GM10266 (cell line): ENCODE measurements around the gene CRYBB3.

Source experiments
- DNase-seq: peaks from one replicate; pipeline ENCODE4 v3.0.0; 2012; ENCODE audit errors: extremely low spot score
- TF ChIP-seq, protein P1 (sequence below): IDR thresholded peaks from 2 replicates; pipeline ENCODE4 v1.5.1; 2012; ENCODE audit warnings: mild to moderate bottlenecking, low read depth; ENCODE audit not compliant: control insufficient read depth, insufficient read depth; ENCODE audit errors: missing control alignments

The CRYBB3 gene

GRCh38 chr22:25161017-25161915 lies 38.4 kb upstream of the CRYBB3 start:
- TF ChIP-seq, protein P1, sequence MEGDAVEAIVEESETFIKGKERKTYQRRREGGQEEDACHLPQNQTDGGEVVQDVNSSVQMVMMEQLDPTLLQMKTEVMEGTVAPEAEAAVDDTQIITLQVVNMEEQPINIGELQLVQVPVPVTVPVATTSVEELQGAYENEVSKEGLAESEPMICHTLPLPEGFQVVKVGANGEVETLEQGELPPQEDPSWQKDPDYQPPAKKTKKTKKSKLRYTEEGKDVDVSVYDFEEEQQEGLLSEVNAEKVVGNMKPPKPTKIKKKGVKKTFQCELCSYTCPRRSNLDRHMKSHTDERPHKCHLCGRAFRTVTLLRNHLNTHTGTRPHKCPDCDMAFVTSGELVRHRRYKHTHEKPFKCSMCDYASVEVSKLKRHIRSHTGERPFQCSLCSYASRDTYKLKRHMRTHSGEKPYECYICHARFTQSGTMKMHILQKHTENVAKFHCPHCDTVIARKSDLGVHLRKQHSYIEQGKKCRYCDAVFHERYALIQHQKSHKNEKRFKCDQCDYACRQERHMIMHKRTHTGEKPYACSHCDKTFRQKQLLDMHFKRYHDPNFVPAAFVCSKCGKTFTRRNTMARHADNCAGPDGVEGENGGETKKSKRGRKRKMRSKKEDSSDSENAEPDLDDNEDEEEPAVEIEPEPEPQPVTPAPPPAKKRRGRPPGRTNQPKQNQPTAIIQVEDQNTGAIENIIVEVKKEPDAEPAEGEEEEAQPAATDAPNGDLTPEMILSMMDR, result no peak
- DNase-seq, result no peak

- DNase-seq, result no peak
- TF ChIP-seq, protein P1, result no peak
Observed at GRCh38 chr22:25161916-25162530, 37.6 kb upstream of the CRYBB3 start.

DNA sequence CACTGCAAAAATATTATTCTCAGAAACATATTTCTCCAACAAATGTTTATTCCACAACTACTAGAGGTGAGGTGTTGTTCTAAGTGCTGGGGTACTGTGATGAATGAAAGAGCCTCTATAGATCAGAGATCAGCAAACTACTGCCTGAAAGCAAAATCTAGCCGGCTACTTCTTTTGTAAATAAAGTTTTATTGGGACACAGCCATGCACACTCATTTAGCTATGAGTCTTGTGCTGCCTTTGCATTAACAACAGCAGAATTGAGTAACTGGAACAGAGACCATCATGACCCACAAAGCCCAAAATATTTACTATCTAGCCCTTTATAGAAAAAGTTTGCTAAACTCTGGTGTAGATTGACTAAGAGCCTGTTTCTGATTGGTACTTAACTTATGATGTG lies 37.1 kb upstream of the CRYBB3 start:
- TF ChIP-seq, protein P1, result no peak
- no peak for DNase-seq

- TF ChIP-seq, protein P1, result no peak
- DNase-seq, result no peak
Observed at GRCh38 chr22:25165785-25166184, 33.9 kb upstream of the CRYBB3 start.

DNA sequence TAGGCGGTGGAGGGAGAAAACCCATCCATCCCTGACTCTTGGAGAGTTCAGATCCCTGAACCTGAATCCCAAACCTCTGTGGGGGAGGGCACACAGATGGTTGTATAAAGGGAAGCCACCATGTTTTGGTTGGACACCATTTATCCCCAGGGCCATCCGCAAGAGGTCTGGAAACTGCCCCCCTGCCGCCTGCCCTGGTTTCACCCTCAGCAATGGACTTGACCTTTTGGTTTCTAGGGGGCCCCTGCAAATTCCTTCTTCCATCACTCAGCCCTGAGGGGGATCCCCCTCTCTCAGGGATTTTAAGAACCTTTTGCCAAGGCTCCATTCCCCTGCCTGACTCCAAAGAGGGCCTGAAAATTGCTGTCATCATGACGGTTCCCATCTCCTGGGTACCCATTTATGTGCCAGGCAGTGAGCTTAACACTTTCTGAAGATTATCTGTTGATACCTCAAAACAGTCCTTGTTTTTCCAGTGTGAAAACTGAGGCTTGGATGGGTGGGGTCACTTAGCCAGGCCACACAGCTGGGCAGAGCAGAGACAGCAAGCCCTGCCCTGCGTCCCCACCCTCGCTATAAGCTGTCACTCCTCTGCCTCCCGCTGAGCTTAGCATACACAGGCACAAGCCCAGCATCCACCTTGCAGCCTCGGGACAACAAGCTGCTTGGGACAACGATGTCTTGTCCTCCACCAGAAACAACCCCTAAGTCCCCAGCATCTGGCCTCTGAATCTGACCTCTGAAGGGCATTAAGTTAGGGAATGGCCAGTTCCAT lies 33.2 kb upstream of the CRYBB3 start:
- DNase-seq, result no peak
- TF ChIP-seq, protein P1, result no peak

GRCh38 chr22:25167082-25167481 lies 32.6 kb upstream of the CRYBB3 start:
- DNase-seq, result no peak
- TF ChIP-seq, protein P1, result no peak
